ENCODE data around the gene CORO7.

CORO7 gene

GRCh38 chr16:4392382-4393239, 23.8 kb downstream of the CORO7 start:
- H4K20me1 ChIP-seq (ENCODE audit: control insufficient read depth, insufficient read depth, low read depth, low read length) = no peaks in the 10 kb centered on the region; the same call in 1 of the 2 replicates
- H3K9me3 ChIP-seq (ENCODE audit: control insufficient read depth, insufficient read depth, low read length) = no peaks in the 10 kb centered on the region
- no peaks in the 10 kb centered on the region for H3F3A ChIP-seq (ENCODE audit: control insufficient read depth, insufficient read depth)
- no peaks in the 10 kb centered on the region for H3K27me3 ChIP-seq (ENCODE audit: control insufficient read depth, low read length)
- H3K27ac ChIP-seq (ENCODE audit: low read depth, low read length) = no peak overlapping the region
- no peak overlapping the region for H3K4me3 ChIP-seq (ENCODE audit: low read length)
- TF ChIP-seq CTCF (IDR thresholded peaks at IDR 0.05; ENCODE audit: low read depth, low read length, poor library complexity, severe bottlenecking) (no peak), EZH2phosphoT487 (IDR thresholded peaks at IDR 0.05; ENCODE audit: borderline replicate concordance, low read length) (no peak)
- no peaks in the 10 kb centered on the region for H3K9me2 ChIP-seq (replicated peaks; ENCODE audit: control insufficient read depth, low read length)
- peaks cover 8% of the 10 kb centered on the region for H3K4me1 ChIP-seq (ENCODE audit: control insufficient read depth, low read length)
- H3K36me3 ChIP-seq (ENCODE audit: control insufficient read depth, low read length) = peaks cover 37% of the 10 kb centered on the region
- H3K4me2 ChIP-seq (ENCODE audit: low read length) = no peak overlapping the region
- no peaks in the 10 kb centered on the region for H3K79me2 ChIP-seq (ENCODE audit: control insufficient read depth, low read length)

- Histone ChIP-seq H3K36me3 (ENCODE audit: control insufficient read depth, low read length) (peaks cover 37% of the 10 kb centered on the region), H3K9me3 (ENCODE audit: control insufficient read depth, insufficient read depth, low read length) (no peaks in the 10 kb centered on the region), H3K4me2 (ENCODE audit: low read length) (no peak overlapping the region), H3K4me3 (ENCODE audit: low read length) (no peak overlapping the region), H3K9me2 (replicated peaks; ENCODE audit: control insufficient read depth, low read length) (no peaks in the 10 kb centered on the region), H3F3A (ENCODE audit: control insufficient read depth, insufficient read depth) (no peaks in the 10 kb centered on the region), H3K27ac (ENCODE audit: low read depth, low read length) (no peak overlapping the region), H3K4me1 (ENCODE audit: control insufficient read depth, low read length) (peaks cover 8% of the 10 kb centered on the region), H3K79me2 (ENCODE audit: control insufficient read depth, low read length) (no peaks in the 10 kb centered on the region), H3K27me3 (ENCODE audit: control insufficient read depth, low read length) (no peaks in the 10 kb centered on the region), H4K20me1 (ENCODE audit: control insufficient read depth, insufficient read depth, low read depth, low read length) (no peaks in the 10 kb centered on the region; the same call in 1 of the 2 replicates)
- TF ChIP-seq CTCF (IDR thresholded peaks at IDR 0.05; ENCODE audit: low read depth, low read length, poor library complexity, severe bottlenecking) = no peak
- no peak for TF ChIP-seq EZH2phosphoT487 (IDR thresholded peaks at IDR 0.05; ENCODE audit: borderline replicate concordance, low read length)
These were observed 24.6 kb downstream of the CORO7 start for GRCh38 chr16:4391631-4392381.

- H3K9me2 ChIP-seq (replicated peaks; ENCODE audit: control insufficient read depth, low read length) = no peaks in the 10 kb centered on the region
- no peaks in the 10 kb centered on the region for H3F3A ChIP-seq (ENCODE audit: control insufficient read depth, insufficient read depth)
- TF ChIP-seq EZH2phosphoT487 (IDR thresholded peaks at IDR 0.05; ENCODE audit: borderline replicate concordance, low read length) = no peak
- no peak for TF ChIP-seq CTCF (IDR thresholded peaks at IDR 0.05; ENCODE audit: low read depth, low read length, poor library complexity, severe bottlenecking)
- H3K4me3 ChIP-seq (ENCODE audit: low read length) = no peak overlapping the region
- H3K9me3 ChIP-seq (ENCODE audit: control insufficient read depth, insufficient read depth, low read length) = no peaks in the 10 kb centered on the region
- peaks cover 36% of the 10 kb centered on the region for H3K36me3 ChIP-seq (ENCODE audit: control insufficient read depth, low read length)
- H3K27ac ChIP-seq (ENCODE audit: low read depth, low read length) = no peak overlapping the region
- H3K4me1 ChIP-seq (ENCODE audit: control insufficient read depth, low read length) = peaks cover 8% of the 10 kb centered on the region
- no peaks in the 10 kb centered on the region for H3K79me2 ChIP-seq (ENCODE audit: control insufficient read depth, low read length)
- no peaks in the 10 kb centered on the region for H3K27me3 ChIP-seq (ENCODE audit: control insufficient read depth, low read length)
- H3K4me2 ChIP-seq (ENCODE audit: low read length) = no peak overlapping the region
- no peaks in the 10 kb centered on the region; the same call in 1 of the 2 replicates for H4K20me1 ChIP-seq (ENCODE audit: control insufficient read depth, insufficient read depth, low read depth, low read length)
These were observed 25.8 kb downstream of the CORO7 start for GRCh38 chr16:4390266-4391260.

Data from DOHH2 (cell line).